H9 (cell line): ENCODE data around the gene SDC4. TPM values are rescaled to one million over a fixed set of nuclear protein-coding genes. Genes with fewer than 3 reads are reported as not detected.

Source experiments
- DNase-seq: peaks from one replicate; pipeline ENCODE4 v3.0.0-alpha.2; 2017
- H2AFZ ChIP-seq: one replicate; pipeline ENCODE4 v1.6.1; 2013; ENCODE audit warnings: mild to moderate bottlenecking, low read length, control low read depth, moderate library complexity
- H2AK5ac ChIP-seq: 2 replicates; pipeline ENCODE4 v1.6.1; 2013; ENCODE audit warnings: low read length, control low read depth, mixed read lengths; ENCODE audit not compliant: insufficient read length
- H2BK120ac ChIP-seq: one replicate; pipeline ENCODE4 v1.6.1; 2013; ENCODE audit warnings: low read depth, mild to moderate bottlenecking, low read length, control low read depth, inconsistent platforms; ENCODE audit not compliant: poor library complexity, severe bottlenecking
- H2BK12ac ChIP-seq: 2 replicates; pipeline ENCODE4 v1.6.1; 2013; ENCODE audit warnings: low read length, control low read depth, mixed read lengths, low read depth; ENCODE audit not compliant: insufficient read length
- H2BK15ac ChIP-seq: 2 replicates; pipeline ENCODE4 v1.6.1; 2013; ENCODE audit warnings: low read depth, low read length, control low read depth
- H2BK20ac ChIP-seq: one replicate; pipeline ENCODE4 v1.6.1; 2013; ENCODE audit warnings: low read depth, mild to moderate bottlenecking, low read length, control low read depth, inconsistent platforms; ENCODE audit not compliant: poor library complexity, severe bottlenecking
- H2BK5ac ChIP-seq: 2 replicates; pipeline ENCODE4 v1.6.1; 2013; ENCODE audit warnings: low read length, control low read depth, mixed read lengths; ENCODE audit not compliant: insufficient read length
- H3K14ac ChIP-seq: 2 replicates; pipeline ENCODE4 v1.6.1; 2013; ENCODE audit warnings: low read length, control low read depth; ENCODE audit not compliant: insufficient read depth
- H3K18ac ChIP-seq: 2 replicates; pipeline ENCODE4 v1.6.1; 2013; ENCODE audit warnings: low read depth, mild to moderate bottlenecking, mixed read lengths, low read length, control low read depth; ENCODE audit not compliant: insufficient read length
- H3K23ac ChIP-seq: 2 replicates; pipeline ENCODE4 v1.6.1; 2013; ENCODE audit warnings: low read length, control low read depth, mixed read lengths, low read depth; ENCODE audit not compliant: insufficient read length
- H3K23me2 ChIP-seq: 2 replicates; pipeline ENCODE4 v1.6.1; 2013; ENCODE audit warnings: low read depth, mild to moderate bottlenecking, mixed read lengths, low read length, control low read depth; ENCODE audit not compliant: insufficient read length, poor library complexity, severe bottlenecking
- H3K27ac ChIP-seq: 2 replicates; pipeline ENCODE4 v1.5.1; 2013; ENCODE audit warnings: low read length, control low read depth, mixed read lengths, low read depth; ENCODE audit not compliant: insufficient read length
- H3K27me3 ChIP-seq: 2 replicates; pipeline ENCODE4 v1.6.1; 2013; ENCODE audit warnings: low read length, control low read depth, inconsistent platforms; ENCODE audit not compliant: insufficient read depth
- H3K4ac ChIP-seq: 2 replicates; pipeline ENCODE4 v1.6.1; 2013; ENCODE audit warnings: low read depth, mild to moderate bottlenecking, control low read depth, inconsistent platforms, low read length, moderate library complexity
- H3K4me1 ChIP-seq: 2 replicates; pipeline ENCODE4 v1.6.1; 2013; ENCODE audit warnings: low read length, control low read depth, inconsistent platforms; ENCODE audit not compliant: insufficient read depth
- H3K4me2 ChIP-seq: 2 replicates; pipeline ENCODE4 v1.6.1; 2013; ENCODE audit warnings: low read length, control low read depth, mixed read lengths; ENCODE audit not compliant: insufficient read length, insufficient read depth
- H3K56ac ChIP-seq: 2 replicates; pipeline ENCODE4 v1.6.1; 2013; ENCODE audit warnings: low read depth, mild to moderate bottlenecking, mixed read lengths, low read length, control low read depth; ENCODE audit not compliant: insufficient read length
- H3K79me1 ChIP-seq: 2 replicates; pipeline ENCODE4 v1.6.1; 2013; ENCODE audit warnings: low read depth, mild to moderate bottlenecking, moderate library complexity, low read length, control low read depth, inconsistent platforms; ENCODE audit not compliant: insufficient read depth, poor library complexity, severe bottlenecking
- H3K79me2 ChIP-seq: 2 replicates; pipeline ENCODE4 v1.6.1; 2013; ENCODE audit warnings: low read length, control low read depth, inconsistent platforms; ENCODE audit not compliant: insufficient read depth
- H3K9ac ChIP-seq: 2 replicates; pipeline ENCODE4 v1.6.1; 2013; ENCODE audit warnings: low read length, control low read depth, mixed read lengths; ENCODE audit not compliant: insufficient read length; ENCODE audit errors: extremely low read depth
- H3K9me3 ChIP-seq: one replicate; pipeline ENCODE4 v1.6.1; 2013; ENCODE audit warnings: low read depth, low read length, inconsistent platforms; ENCODE audit not compliant: control insufficient read depth
- H3T11ph ChIP-seq: one replicate; pipeline ENCODE4 v1.6.1; 2013; ENCODE audit warnings: mild to moderate bottlenecking, low read length, control low read depth, inconsistent platforms
- H4K20me1 ChIP-seq: one replicate; pipeline ENCODE4 v1.6.1; 2013; ENCODE audit not compliant: control insufficient read depth, insufficient read length, insufficient read depth
- H4K5ac ChIP-seq: 2 replicates; pipeline ENCODE4 v1.6.1; 2013; ENCODE audit warnings: low read depth, mild to moderate bottlenecking, mixed read lengths, low read length, control low read depth; ENCODE audit not compliant: insufficient read length
- H4K8ac ChIP-seq: replicated peaks from 2 replicates; pipeline ENCODE4 v1.6.1; 2013; ENCODE audit warnings: low read length, control low read depth, mixed read lengths, low read depth; ENCODE audit not compliant: insufficient read length
- H4K91ac ChIP-seq: 2 replicates; pipeline ENCODE4 v1.6.1; 2013; ENCODE audit warnings: low read depth, mild to moderate bottlenecking, moderate library complexity, mixed read lengths, low read length, control low read depth; ENCODE audit not compliant: insufficient read length
- H3K27ac Mint-ChIP-seq, 3 experiments: 2 replicates in 2 of 3; 3 replicates in 1 of 3; pipeline ENCODE4 v1.8.0; 2020 to 2021; ENCODE audit warnings: mixed read lengths in 3 of 3, mild to moderate bottlenecking in 1 of 3, moderate library complexity in 1 of 3
- H3K27me3 Mint-ChIP-seq: 2 replicates; pipeline ENCODE4 v1.8.0; 2021; ENCODE audit warnings: low read depth, mild to moderate bottlenecking, moderate library complexity, mixed read lengths
- H3K36me3 Mint-ChIP-seq, 3 experiments: 2 replicates in 2 of 3; 3 replicates in 1 of 3; pipeline ENCODE4 v1.8.0; 2020 to 2021; ENCODE audit warnings: low read depth in 3 of 3, mixed read lengths in 3 of 3; ENCODE audit not compliant: insufficient read depth in 1 of 3
- H3K4me1 Mint-ChIP-seq, 2 experiments: 2 replicates each; pipeline ENCODE4 v1.8.0; 2020; ENCODE audit warnings: mixed read lengths in 2 of 2
- H3K4me3 Mint-ChIP-seq, 2 experiments: 2 replicates in 1 of 2; 3 replicates in 1 of 2; pipeline ENCODE4 v1.8.0; 2020 to 2021; ENCODE audit warnings: mild to moderate bottlenecking in 2 of 2, mixed read lengths in 2 of 2, moderate library complexity in 1 of 2
- H3K9me3 Mint-ChIP-seq, 2 experiments: 2 replicates in 1 of 2; 3 replicates in 1 of 2; pipeline ENCODE4 v1.8.0; 2020; ENCODE audit warnings: mild to moderate bottlenecking in 2 of 2, mixed read lengths in 2 of 2, moderate library complexity in 1 of 2
- WGBS: extraction: QIAGEN DNeasy Blood & Tissue Kit; methylation state at CpG from one replicate; pipeline ENCODE4 v1.1.7; 2013; ENCODE audit warnings: missing lambda C conversion rate, low lambda C conversion rate, mixed read lengths; ENCODE audit not compliant: insufficient read length; ENCODE audit errors: extremely low coverage; 5-methylcytosine and 5-hydroxymethylcytosine counted together
- total RNA-seq: library from RNA; stranded (reverse); gene quantifications from 2 replicates; pipeline ENCODE4 v1.2.1, GENCODE V29; 2021
- TF ChIP-seq, protein P1 (sequence below): fragments of 200-600 bp; sonication (generic); conservative IDR thresholded peaks from 3 replicates; pipeline ENCODE4 v1.8.0; 2021; ENCODE audit warnings: antibody characterized with exemption, mild to moderate bottlenecking

SDC4 gene
- total RNA-seq, 1 experiment from 2014 or later, result 50.7 TPM

DNA sequence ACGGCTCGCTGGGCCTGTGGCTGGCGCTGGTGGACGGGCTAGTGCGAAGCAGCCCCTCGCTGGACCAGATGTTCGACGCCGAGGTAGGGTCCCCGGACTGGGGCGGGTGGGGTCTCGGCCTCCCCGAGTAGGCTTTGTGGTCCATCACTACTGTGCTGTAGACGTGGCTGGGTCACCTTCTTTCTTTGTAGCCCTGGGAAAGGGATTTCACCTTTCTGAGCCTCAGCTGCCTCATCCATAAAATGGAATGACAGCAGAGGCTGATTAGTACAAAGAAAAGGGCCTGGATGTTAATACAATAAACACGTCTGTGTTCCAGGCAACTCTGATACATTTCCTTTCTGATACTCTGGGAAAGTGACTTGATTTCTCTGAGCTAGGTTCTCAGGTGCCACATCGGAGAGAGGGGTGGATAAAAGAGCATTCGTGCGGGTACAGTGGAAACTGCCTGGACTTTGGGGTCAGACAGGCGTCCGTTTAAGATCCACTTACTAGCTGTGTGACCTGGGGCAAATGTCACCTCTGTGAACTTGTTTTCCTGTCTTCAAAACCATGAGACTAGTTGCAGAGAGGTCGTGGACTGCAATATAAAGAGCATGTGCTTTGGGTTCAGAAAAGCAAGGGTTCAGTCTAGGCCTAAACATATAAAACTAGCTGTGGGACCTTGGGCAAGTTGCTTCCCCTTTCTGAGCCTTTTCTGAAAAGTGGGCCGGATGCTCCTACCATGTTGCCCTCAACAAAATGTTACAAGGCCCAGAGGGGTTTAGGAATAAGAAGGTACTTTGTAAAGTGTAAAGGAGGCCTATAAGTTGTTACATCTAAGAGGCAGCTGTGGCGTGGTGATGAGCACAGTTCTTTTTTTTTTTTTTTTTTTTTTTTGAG, 15.6 kb upstream of the SDC4 start:
- Histone ChIP-seq H4K91ac (no peak overlapping the region), H3K79me2 (no peaks in the 10 kb centered on the region; the same call in 1 of the 2 replicates), H3T11ph (no peak overlapping the region), H4K5ac (no peak overlapping the region), H4K20me1 (no peaks in the 10 kb centered on the region), H3K79me1 (peaks cover 2% of the 10 kb centered on the region), H3K56ac (no peak overlapping the region), H3K4me2 (peak overlapping the region; percentile 91), H3K23ac (no peak overlapping the region), H3K4me1 (peaks cover 6% of the 10 kb centered on the region; the same call in 1 of the 2 replicates), H3K14ac (no peak overlapping the region), H4K8ac (no peak overlapping the region), H3K18ac (no peak overlapping the region), H2AK5ac (no peak overlapping the region), H3K27me3 (no peaks in the 10 kb centered on the region), H2BK5ac (no peak overlapping the region), H2BK15ac (no peak overlapping the region), H3K27ac (no peak overlapping the region), H3K9me3 (no peaks in the 10 kb centered on the region), H2BK120ac (no peak overlapping the region), H3K4ac (no peak overlapping the region), H3K9ac (peak overlapping the region; percentile 71), H3K23me2 (peaks cover 9% of the 10 kb centered on the region), H2BK12ac (no peak overlapping the region), H2BK20ac (no peak overlapping the region), H2AFZ (no peak overlapping the region)
- Mint-ChIP-seq H3K4me3 (peak overlapping the region; percentile 97 to 99), H3K36me3 (peaks cover 6 to 33% (median 20%) of the 10 kb centered on the region in 3 experiments; a peak in 6 of 7 replicates), H3K4me1 (peaks cover 22 to 24% of the 10 kb centered on the region in 2 experiments), H3K9me3 (no peaks in the 10 kb centered on the region), H3K27me3 (no peaks in the 10 kb centered on the region), H3K27ac (peak overlapping the region in 2 of 3 experiments; percentile 78 to 97; a peak in 4 of 7 replicates)
- peak; percentile 24 for DNase-seq
- no CpG with 5 or more reads among the region's 23 CpGs for WGBS
- TF ChIP-seq, protein P1, sequence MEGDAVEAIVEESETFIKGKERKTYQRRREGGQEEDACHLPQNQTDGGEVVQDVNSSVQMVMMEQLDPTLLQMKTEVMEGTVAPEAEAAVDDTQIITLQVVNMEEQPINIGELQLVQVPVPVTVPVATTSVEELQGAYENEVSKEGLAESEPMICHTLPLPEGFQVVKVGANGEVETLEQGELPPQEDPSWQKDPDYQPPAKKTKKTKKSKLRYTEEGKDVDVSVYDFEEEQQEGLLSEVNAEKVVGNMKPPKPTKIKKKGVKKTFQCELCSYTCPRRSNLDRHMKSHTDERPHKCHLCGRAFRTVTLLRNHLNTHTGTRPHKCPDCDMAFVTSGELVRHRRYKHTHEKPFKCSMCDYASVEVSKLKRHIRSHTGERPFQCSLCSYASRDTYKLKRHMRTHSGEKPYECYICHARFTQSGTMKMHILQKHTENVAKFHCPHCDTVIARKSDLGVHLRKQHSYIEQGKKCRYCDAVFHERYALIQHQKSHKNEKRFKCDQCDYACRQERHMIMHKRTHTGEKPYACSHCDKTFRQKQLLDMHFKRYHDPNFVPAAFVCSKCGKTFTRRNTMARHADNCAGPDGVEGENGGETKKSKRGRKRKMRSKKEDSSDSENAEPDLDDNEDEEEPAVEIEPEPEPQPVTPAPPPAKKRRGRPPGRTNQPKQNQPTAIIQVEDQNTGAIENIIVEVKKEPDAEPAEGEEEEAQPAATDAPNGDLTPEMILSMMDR, result no peak
